H1 (cell line): ENCODE results near the gene NID1.
"Not testable (repeated sequence)": the region's sequence is repeated elsewhere in the genome, so short reads cannot be mapped to it uniquely, and the experiment has no call there.

Source experiments
- CHD1 ChIP-seq: IDR thresholded peaks from 2 replicates; pipeline ENCODE4 v1.6.1; 2012; ENCODE audit warnings: low read depth, low read length, improper control_type of control experiment
- CTCF ChIP-seq, 3 experiments: IDR thresholded peaks; 1 replicate in 2 of 3; 2 replicates in 1 of 3; pipeline versions ENCODE4 v1.5.1 to v1.6.1; 2011; ENCODE audit warnings: low read length in 3 of 3, mild to moderate bottlenecking in 3 of 3, inconsistent platforms in 2 of 3, low read depth in 1 of 3, moderate library complexity in 1 of 3; ENCODE audit not compliant: insufficient read depth in 1 of 3; ENCODE audit errors: control extremely low read depth in 1 of 3
- EZH2 ChIP-seq: fragments of 200-600 bp; sonication (generic); IDR thresholded peaks from 2 replicates; pipeline ENCODE4 v1.7.1; 2012; ENCODE audit warnings: low read depth, mild to moderate bottlenecking, moderate library complexity, low read length, inconsistent platforms; ENCODE audit not compliant: severe bottlenecking
- JUN ChIP-seq: IDR thresholded peaks from 2 replicates; pipeline ENCODE4 v1.6.1; 2011; ENCODE audit warnings: low read depth, mild to moderate bottlenecking, improper control_type of control experiment, low read length
- KDM1A ChIP-seq: fragments of 200-600, 300-600 bp; sonication (generic); IDR thresholded peaks from 2 replicates; pipeline ENCODE4 v1.7.1; 2016; ENCODE audit warnings: mild to moderate bottlenecking, low read length, borderline replicate concordance
- RXRA ChIP-seq: IDR thresholded peaks from 2 replicates; pipeline ENCODE4 v1.6.1; 2011; ENCODE audit warnings: low read depth, mild to moderate bottlenecking, low read length, moderate library complexity; ENCODE audit not compliant: insufficient read depth
- SIN3A ChIP-seq, 2 experiments: IDR thresholded peaks in 1 of 2; conservative IDR thresholded peaks in 1 of 2; 2 replicates each; pipeline ENCODE4 v1.6.1; 2011 to 2012; ENCODE audit warnings: low read length in 2 of 2, improper control_type of control experiment in 1 of 2, low read depth in 1 of 2, mild to moderate bottlenecking in 1 of 2

GRCh38 chr1:236003058-236003457 is 61.8 kb downstream of the NID1 start:
- TF ChIP-seq JUN; SIN3A (conservative IDR thresholded peaks at IDR 0.05 in 1 of 2, IDR thresholded peaks at IDR 0.05 in 1 of 2; ENCODE audit: low read depth in 1 of 2, low read length in 2 of 2); CTCF (IDR thresholded peaks at IDR 0.05; ENCODE audit: control extremely low read depth in 1 of 3, insufficient read depth in 1 of 3, low read depth in 1 of 3, low read length in 3 of 3); CHD1; EZH2; RXRA; KDM1A: not testable (repeated sequence)
